H7 (cell line): ENCODE results near the gene PPEF1. TPM values are rescaled to one million over a fixed set of nuclear protein-coding genes. Genes with fewer than 3 reads are reported as not detected.

ENCODE experiments used
- DNase-seq: peaks from one replicate; pipeline ENCODE4 v3.0.0; 2012
- H3K27me3 ChIP-seq: 2 replicates; pipeline ENCODE4 v1.6.0; 2011; ENCODE audit warnings: mild to moderate bottlenecking, low read length; ENCODE audit not compliant: control insufficient read depth, insufficient read depth
- H3K36me3 ChIP-seq: replicated peaks from 2 replicates; pipeline ENCODE4 v1.5.1; 2011; ENCODE audit warnings: low read length; ENCODE audit not compliant: control insufficient read depth, insufficient read depth
- H3K4me3 ChIP-seq: 2 replicates; pipeline ENCODE4 v1.5.1; 2011; ENCODE audit warnings: low read depth, mild to moderate bottlenecking, control low read depth, low read length, moderate library complexity; ENCODE audit not compliant: insufficient read depth
- total RNA-seq: library from RNA; depleted of rRNA; stranded (reverse); fragments of >200 nt; shearing (Covaris generic); gene quantifications from 2 replicates; pipeline ENCODE4 v1.2.3, GENCODE V29; 2014; rRNA removed

PPEF1 gene
- total RNA-seq, 1 experiment from 2014 or later: 0.10 TPM

- H3K27me3 ChIP-seq: no peaks in the 10 kb centered on the region
- no peaks in the 10 kb centered on the region for H3K36me3 ChIP-seq
- no peak for DNase-seq
- H3K4me3 ChIP-seq: no peak overlapping the region
Measured at GRCh38 chrX:18873836-18874235, 166.4 kb downstream of the PPEF1 start.

DNA sequence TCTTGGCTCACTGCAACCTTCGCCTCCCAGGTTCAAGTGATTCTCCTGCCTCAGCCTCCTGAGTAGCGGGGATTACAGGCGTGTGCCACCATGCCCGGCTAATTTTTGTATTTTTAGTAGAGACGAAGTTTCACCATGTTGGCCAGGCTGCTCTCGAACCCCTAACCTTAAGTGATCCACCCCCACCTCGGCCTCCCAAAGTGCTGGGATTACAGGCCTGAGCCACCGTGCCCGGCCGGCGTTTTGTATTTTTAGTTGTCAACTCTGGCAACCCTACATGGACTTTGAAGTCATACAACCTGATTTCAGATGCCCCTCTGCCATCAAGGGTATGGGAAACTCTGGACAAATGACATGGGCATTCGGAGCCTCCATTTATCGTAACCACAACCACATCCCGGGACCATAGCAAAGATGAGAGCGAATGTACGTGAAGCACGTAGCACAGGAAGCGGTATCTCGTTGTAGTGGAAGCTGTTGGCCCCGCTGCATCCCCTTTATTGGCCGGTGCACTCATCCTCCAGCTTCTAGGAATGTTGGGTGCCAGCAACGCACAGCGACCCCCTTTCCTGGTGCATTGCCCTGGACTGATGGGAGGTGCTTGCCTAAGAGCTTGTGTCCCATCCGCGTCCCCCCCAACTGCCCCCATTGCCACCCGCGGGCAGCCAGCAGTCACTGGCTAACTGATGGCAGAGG lies 167.3 kb downstream of the PPEF1 start:
- Histone ChIP-seq H3K27me3 (no peaks in the 10 kb centered on the region), H3K36me3 (no peaks in the 10 kb centered on the region), H3K4me3 (no peak overlapping the region)
- DNase-seq: no peak

GRCh38 chrX:18875256-18875878 lies 167.9 kb downstream of the PPEF1 start:
- no peak overlapping the region for H3K4me3 ChIP-seq
- no peaks in the 10 kb centered on the region for H3K36me3 ChIP-seq
- H3K27me3 ChIP-seq: no peaks in the 10 kb centered on the region
- no peak for DNase-seq

- no peaks in the 10 kb centered on the region for H3K36me3 ChIP-seq
- H3K27me3 ChIP-seq: no peaks in the 10 kb centered on the region
- no peak overlapping the region for H3K4me3 ChIP-seq
- DNase-seq: no peak
Measured at GRCh38 chrX:18877469-18877868, 170.0 kb downstream of the PPEF1 start.

Other genes starting within 250 kb of the PPEF1 start
- gene RS1, start 35.5 kb upstream of the PPEF1 start, total RNA-seq: not detected in 2 replicates